HG03159 (cell line): ENCODE results near the gene SUN1.
"Not testable (repeated sequence)": the region's sequence is repeated elsewhere in the genome, so short reads cannot be mapped to it uniquely, and the experiment has no call there.

Source experiments
- ATAC-seq: cut with Tn5 transposase; IDR thresholded peaks from one replicate; pipeline ENCODE4 v1.9.1; 2021; ENCODE audit warnings: mild to moderate bottlenecking, moderate library complexity; ENCODE audit not compliant: unreplicated experiment

SUN1 gene

GRCh38 chr7:833601-834258, 1.5 kb downstream of the SUN1 start:
- ATAC-seq, result no peak

GRCh38 chr7:834277-834676, 2.0 kb downstream of the SUN1 start:
- no peak for ATAC-seq

- ATAC-seq, result no peak
Observed at GRCh38 chr7:835021-835420, 2.7 kb downstream of the SUN1 start.

- no peak for ATAC-seq
Observed at GRCh38 chr7:835485-836401, 3.5 kb downstream of the SUN1 start.

- ATAC-seq, result no peak
Observed at GRCh38 chr7:836429-836828, 4.2 kb downstream of the SUN1 start.

GRCh38 chr7:837001-837400, 4.7 kb downstream of the SUN1 start:
- ATAC-seq, result no peak

- no peak for ATAC-seq
Observed at GRCh38 chr7:840001-840600, 7.8 kb downstream of the SUN1 start.

GRCh38 chr7:841943-842342, 9.7 kb downstream of the SUN1 start:
- ATAC-seq, result no peak

GRCh38 chr7:842431-843031, 10.3 kb downstream of the SUN1 start:
- no peak for ATAC-seq

GRCh38 chr7:843230-843629, 11.0 kb downstream of the SUN1 start:
- no peak for ATAC-seq

- ATAC-seq, result no peak
Observed at GRCh38 chr7:844043-844442, 11.8 kb downstream of the SUN1 start.

- ATAC-seq, result no peak
Observed at GRCh38 chr7:844514-844913, 12.2 kb downstream of the SUN1 start.

- no peak for ATAC-seq
Observed at GRCh38 chr7:845091-845490, 12.8 kb downstream of the SUN1 start.

GRCh38 chr7:845731-846130, 13.5 kb downstream of the SUN1 start:
- no peak for ATAC-seq

- ATAC-seq, result not testable (repeated sequence)
Observed at GRCh38 chr7:846958-847650, 14.8 kb downstream of the SUN1 start.

GRCh38 chr7:847728-848127, 15.5 kb downstream of the SUN1 start:
- ATAC-seq, result not testable (repeated sequence)

- no peak for ATAC-seq
Observed at GRCh38 chr7:849145-849544, 16.9 kb downstream of the SUN1 start.

GRCh38 chr7:849781-850180, 17.5 kb downstream of the SUN1 start:
- no peak for ATAC-seq

- no peak for ATAC-seq
Observed at GRCh38 chr7:851204-851603, 18.9 kb downstream of the SUN1 start.

GRCh38 chr7:853366-854117, 21.3 kb downstream of the SUN1 start:
- ATAC-seq, result no peak
